ENCODE results near the gene SESN2.

DNA sequence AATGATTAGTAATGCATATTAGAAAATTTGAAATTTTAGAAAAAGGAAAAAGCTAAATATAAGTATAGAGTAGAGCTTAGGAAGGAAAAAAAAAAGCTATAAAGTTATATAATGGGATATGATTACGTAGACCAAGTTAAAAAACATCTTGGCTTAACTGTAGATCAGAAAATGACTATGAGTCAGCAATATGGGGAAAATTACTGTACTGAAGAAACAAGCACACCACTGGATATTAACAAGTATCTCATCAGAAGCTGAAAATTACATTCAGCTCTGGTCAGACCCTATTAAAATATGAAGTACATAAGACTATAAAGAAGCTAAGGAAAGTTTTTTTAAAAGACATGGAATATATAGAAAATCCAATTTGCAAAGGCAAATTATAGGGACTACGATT lies 46.0 kb upstream of the SESN2 start:
- TF ChIP-seq EZH2phosphoT487 (IDR thresholded peaks at IDR 0.05; ENCODE audit: borderline replicate concordance) (no peak), CTCF (conservative IDR thresholded peaks at IDR 0.05; ENCODE audit: low read length) (no peak)
